IPS-18c (cell line): ENCODE data around the gene PCDHA2.

Source experiments
- H3K4me3 ChIP-seq: 2 replicates; pipeline ENCODE4 v1.7.0; 2013; ENCODE audit warnings: low read depth, mild to moderate bottlenecking, low read length, moderate library complexity; ENCODE audit not compliant: insufficient read depth
- H3K9me3 ChIP-seq: one replicate; pipeline ENCODE4 v1.6.1; 2013; ENCODE audit warnings: mild to moderate bottlenecking, low read length, moderate library complexity; ENCODE audit not compliant: control insufficient read depth, insufficient read depth

PCDHA2 gene

GRCh38 chr5:140840978-140841962 is 46.6 kb downstream of the PCDHA2 start, which contains the start of gene PCDHA8:
Gene PCDHA8, plus strand, starts transcription at chr5:140841187. Its CDS starts 135 bp downstream, at chr5:140841322.
- Histone ChIP-seq H3K4me3 (peak within 1 kb of the TSS; percentile 25; the same call in 1 of the 2 replicates), H3K9me3 (no peaks in the 10 kb centered on the region)

GRCh38 chr5:140842798-140843733 is 48.4 kb downstream of the PCDHA2 start:
- H3K4me3 ChIP-seq, result no peak overlapping the region
- H3K9me3 ChIP-seq, result no peaks in the 10 kb centered on the region
